Measurements from ENCODE around the gene BLID.
A peak's percentile ranks its signal among the peaks of the same experiment; 100 is the strongest.

Gene BLID, protein sequence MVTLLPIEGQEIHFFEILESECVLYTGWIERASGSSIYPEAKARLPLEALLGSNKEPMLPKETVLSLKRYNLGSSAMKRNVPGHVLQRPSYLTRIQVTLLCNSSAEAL

DNA sequence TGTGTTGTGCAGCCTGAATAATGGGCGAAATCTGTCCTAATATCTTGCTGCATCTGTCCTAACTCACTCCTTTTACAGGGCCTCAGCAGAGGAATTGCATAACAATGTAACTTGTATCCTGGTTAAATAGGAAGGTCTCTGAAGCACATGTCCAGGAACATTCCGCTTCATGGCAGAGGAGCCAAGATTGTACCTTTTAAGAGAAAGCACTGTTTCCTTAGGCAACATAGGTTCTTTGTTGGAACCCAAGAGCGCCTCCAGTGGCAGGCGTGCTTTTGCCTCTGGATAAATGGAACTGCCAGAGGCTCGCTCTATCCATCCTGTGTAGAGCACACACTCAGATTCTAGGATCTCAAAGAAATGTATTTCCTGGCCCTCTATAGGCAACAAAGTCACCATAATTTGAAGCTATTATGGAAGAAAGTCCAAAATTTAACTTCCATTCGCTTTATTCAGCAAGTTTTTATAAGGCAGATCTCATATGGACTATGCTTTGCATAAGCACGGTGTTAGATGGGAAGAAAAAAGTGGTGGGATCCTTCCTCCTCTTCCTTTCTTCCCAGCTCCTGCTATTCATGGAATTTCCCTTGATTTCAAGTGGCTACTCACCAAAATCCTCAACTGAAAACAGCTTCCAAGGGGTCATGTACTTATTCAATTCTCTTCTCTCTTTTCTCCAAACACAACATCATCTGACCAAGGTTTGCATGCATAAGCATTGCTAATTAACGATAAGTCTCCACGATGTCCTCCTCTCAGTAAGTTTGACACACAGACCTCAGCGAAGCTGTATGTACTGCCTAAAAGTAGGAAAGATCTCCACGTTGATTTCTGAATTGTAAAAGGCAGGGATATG, at the start of gene BLID:
TSS of gene BLID (minus strand) at position 692 of the 856 bp plus-strand sequence. CDS start at position 399, 293 bp downstream.
- DNase-seq (ENCODE audit: low spot score) = no peak

DNA sequence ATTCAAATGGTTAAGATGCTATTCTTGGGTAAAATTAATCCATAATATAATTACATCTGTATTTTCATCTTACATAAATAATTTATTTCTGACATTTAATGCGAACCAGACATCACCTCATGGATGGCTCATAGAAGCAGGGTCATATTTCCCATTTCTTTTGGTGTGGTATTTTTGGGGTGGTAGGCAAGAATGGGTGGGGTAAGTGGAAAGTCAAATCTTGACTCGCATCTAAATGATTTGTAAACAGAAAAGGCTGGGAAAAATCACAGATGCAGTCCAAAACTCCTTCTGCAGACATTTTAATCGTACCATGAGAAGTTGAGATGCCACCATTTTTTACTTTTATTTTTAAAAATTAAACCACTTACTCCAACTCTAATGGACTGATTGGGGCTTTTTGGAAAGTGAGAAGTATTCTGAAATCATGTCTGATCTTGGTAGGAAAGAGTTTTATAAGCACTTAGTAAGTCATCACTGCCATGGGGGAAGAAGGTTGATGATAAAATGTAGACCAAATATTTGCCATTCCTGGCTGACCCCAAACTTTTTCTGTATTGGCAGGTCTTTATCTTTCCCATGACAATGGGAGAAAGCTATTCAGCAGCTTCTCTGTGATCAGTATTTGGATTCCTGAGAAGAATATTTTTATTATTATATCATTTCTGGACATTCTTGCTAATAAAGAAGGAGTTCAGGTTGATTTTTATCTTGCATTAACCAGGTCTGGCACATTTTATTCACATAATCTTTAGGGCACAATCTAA, 47.2 kb upstream of the BLID start:
- peak; percentile 65 for DNase-seq (ENCODE audit: low spot score)

DNA sequence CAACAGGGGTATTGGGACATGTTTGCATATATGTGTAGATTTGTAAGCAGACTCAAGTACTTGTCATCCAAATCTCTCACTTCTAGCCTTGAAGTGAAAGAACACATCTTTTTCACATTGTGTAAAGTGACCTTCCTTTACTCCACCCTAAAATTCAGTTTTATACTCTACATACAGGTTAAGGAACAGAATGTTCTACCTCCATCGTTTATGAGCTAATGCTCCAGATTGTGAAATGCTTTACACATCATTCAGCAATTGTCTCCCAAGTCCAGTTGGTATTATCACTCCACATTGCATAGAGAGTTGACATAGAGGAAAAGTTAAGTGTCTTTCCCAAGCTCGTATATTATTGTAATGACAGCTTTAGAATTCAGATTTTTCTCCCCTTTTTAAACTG, 46.1 kb upstream of the BLID start:
- DNase-seq (ENCODE audit: low spot score) = no peak

DNA sequence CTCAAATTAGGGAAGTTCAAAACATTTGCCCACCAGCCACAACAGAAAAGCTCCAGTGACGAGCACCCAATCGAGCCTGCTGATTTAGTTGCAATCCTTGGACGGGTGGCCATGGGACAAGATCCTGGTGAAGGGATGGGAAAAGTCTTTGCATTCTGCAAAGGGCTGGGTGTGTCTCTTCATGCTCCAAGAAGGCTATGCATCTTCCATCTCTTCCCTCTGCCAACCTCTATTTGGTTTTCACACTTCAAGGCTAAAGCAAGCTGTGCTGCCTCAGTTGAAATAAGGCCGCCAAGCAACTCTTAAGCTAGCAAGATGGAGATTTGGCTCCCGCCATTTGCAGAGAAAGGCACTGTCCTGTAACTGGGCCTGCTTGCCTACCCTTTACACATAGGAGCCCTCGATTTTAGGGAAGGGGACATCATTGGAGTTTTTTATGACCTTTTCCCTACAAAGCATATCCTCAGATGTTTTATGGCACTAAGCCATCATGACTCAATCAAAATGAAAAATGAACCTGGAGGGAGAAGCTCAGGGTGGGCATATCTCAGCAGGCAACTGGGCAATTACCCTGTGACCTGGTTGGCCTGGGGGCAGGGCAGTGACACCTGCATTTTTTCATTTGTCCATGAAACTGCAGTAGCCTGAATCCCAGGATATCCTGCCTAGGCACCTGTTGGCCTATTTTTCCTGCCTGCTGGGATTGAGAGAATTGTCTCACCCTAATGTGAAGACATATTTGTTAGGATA, 45.0 kb upstream of the BLID start:
- DNase-seq (ENCODE audit: low spot score) = no peak

DNA sequence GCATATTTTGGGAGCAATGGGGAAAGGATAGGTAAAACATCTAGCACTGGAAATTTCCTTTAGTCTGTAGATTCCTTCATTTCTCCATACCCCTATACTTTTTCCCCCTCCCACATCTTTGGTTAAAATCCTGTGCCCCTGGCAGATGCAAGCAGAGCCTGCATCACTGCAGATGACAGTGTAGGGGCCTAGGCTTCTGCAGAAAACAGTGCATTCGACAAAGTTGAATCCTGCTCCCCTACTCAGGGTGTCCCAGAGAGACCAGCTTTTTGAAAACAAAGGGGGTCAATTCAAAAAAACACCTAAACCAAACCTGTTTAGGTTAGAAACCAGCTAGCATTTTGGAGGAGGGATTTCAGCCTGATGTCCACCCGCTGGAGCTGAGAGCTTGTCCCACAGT, 43.8 kb upstream of the BLID start:
- DNase-seq (ENCODE audit: low spot score) = no peak

DNA sequence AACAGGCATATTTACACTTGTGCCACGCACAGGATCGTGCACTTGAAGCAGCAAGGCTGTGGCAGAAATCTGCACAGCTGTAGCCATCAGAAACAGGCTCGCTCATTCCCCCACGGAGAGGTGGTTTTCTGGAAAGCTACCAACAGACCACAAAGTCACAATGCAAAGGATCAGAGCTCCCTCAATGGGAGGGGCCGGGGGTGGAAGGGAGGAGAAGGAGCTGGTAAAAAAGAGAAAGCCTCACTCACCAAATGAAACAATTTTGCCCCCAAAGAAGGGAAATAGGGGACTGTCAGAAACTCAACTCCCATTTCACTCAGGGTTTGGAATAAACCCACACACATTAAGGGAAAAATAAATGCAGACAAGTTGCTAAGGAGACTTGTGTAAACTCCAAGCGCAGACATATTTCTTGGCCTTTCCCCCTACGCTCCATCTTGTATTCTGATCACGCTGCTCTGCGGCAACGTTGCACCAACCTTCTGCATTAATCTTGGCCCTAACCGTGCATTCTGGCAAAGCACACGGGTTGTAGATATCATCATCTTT, 43.2 kb upstream of the BLID start:
- peak; percentile 27 for DNase-seq (ENCODE audit: low spot score)

DNA sequence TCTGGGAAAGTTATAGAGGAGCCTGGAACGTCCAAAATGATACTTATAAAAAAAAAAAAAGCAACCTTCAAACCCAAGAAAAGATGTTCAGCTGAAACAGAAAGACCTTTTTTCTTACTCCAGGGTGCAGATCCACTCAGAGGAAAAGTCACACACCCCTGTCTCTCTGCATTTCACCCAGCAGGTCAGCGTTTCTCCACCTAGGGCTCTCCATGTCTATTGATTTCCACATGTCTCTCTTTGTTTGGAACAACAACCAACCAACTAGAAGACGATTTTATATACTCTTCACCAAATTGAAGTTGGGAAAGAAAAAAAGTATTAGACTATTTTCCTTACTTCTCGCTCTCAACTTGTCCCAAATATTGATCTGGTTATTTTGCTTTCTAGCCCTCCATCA, 42.2 kb upstream of the BLID start:
- no peak for DNase-seq (ENCODE audit: low spot score)

DNA sequence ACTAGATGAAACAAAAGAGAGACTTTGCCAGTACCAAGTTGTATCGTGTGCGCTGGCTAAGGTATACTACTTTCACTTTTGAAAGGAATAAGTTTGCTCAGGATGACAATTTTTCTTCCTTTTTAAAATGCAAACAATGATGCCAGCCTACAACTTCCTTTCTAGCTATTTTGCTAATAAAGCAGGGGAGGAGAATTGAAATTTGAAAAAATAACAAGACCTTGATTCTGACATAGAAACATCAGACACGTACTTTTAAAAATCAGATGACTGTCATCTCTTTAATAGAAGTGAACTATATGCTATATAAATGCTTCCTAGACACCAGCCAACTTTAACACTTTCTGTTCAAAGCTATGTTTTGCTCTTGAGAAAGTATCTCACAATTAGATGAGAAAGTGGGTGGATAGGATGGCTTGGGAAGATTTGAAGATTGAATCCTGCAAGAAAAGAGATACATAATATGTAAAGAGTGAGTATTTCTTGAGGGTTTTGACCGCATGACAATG, 41.7 kb upstream of the BLID start:
- no peak for DNase-seq (ENCODE audit: low spot score)

DNA sequence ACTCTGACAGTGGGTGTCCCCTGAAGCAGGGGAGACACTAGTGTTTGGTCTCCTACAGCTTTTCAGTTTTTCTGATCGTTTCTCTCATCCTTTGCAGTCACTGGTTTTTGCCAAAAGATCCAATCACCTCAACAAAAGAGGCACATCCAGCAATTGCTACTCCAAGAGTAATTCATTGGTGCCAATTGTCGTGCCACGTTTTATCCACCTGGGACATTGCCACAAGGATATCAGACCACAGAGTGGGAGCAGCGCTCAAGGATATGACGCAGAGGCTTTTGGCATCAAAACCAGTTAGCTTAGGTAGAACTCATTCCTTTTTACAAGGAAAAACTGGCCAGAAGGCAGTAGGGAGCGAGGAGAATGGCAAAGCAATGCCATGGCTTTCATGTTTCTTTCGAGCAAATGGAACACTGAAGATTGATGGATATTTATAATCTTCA, 40.9 kb upstream of the BLID start:
- no peak for DNase-seq (ENCODE audit: low spot score)

DNA sequence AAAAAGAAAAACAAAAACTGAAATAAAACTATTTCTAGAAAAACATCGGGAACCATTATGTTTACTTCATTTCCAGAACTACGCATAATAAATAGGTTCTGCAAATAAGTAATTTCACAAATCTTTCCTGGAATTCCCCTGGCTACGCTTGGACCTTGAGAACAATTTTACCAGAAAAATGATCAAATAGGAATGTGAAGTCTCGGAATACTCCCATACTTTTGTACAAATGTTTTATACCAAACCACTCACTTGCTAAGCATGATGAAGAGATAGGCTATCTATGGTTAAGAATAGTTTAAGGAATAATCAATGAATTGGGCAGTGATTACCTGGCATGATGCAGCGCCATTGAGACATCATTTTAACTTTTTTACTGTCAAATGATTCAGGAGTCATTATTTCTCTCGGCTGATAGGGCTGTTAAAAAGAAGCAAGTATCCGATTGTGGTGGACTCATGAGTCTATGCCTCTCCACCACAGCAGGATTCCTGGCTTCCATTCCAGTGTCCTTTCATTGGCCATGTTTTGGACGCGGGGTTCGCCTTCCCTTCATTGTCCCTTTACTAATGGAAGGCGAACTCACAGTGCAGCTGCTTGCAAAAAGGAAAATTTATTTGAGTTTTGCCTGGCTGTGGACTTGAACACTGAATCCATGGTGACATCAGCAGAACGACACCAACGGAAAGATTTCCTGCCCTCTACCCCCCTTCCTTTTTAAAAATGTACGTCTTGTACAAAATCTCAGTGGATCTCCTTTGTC, 39.9 kb upstream of the BLID start:
- DNase-seq (ENCODE audit: low spot score) = no peak

DNA sequence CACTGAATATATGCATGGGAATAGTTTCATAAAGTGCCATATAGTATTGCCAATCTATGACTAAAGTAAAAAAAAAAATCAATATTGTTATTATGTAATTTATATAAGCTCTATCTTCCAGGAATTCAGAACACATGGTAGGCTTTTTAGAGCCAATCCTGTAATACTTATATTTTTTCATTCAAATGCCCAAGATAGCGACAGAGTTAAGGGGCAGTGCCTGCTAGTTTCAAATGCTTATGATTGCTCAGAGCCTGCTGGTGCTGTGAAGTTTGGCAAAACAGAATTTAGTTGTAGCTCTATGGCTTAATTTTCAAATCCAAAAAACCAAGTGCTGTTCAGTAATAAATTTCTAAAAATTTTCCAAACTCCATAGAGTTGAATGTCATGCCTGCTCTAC, 39.0 kb upstream of the BLID start:
- no peak for DNase-seq (ENCODE audit: low spot score)

DNA sequence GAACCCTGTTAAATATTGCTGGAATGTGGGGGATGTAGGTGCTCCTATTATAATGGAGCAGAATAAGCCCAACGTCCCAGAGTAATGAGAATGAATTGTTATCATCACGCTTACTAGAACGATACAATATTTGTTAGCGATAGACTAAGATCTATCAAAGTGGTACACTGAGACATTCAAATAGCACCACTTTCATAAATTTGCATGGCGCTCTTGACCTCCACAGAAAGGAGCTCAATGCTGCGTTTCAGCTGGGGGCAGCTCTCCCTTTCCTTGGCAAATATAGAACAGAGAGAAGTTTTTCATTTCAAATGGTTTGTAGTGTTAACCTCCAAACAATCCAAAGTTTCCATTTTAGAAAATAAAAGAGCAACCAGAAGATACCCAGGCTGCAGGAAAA, 38.2 kb upstream of the BLID start:
- no peak for DNase-seq (ENCODE audit: low spot score)

DNA sequence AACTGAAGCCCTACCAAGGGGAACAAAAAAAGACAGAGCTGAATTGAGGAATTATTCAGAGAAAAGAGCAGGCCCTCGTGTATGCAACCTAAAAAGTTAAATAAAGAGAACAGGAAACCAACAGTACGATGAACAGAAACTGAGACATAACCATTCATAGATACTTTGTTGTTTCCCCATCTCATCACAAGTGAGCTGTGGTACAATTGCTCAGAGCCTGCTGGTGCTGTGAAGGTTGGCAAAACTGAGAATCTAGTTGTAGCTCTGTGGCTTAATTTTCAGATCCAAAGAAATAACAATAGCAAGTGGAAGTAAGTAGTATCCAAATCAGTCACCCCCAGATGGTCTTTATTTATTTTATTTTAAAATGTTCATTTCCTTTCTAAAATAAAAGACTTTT, 37.7 kb upstream of the BLID start:
- DNase-seq (ENCODE audit: low spot score) = no peak

DNA sequence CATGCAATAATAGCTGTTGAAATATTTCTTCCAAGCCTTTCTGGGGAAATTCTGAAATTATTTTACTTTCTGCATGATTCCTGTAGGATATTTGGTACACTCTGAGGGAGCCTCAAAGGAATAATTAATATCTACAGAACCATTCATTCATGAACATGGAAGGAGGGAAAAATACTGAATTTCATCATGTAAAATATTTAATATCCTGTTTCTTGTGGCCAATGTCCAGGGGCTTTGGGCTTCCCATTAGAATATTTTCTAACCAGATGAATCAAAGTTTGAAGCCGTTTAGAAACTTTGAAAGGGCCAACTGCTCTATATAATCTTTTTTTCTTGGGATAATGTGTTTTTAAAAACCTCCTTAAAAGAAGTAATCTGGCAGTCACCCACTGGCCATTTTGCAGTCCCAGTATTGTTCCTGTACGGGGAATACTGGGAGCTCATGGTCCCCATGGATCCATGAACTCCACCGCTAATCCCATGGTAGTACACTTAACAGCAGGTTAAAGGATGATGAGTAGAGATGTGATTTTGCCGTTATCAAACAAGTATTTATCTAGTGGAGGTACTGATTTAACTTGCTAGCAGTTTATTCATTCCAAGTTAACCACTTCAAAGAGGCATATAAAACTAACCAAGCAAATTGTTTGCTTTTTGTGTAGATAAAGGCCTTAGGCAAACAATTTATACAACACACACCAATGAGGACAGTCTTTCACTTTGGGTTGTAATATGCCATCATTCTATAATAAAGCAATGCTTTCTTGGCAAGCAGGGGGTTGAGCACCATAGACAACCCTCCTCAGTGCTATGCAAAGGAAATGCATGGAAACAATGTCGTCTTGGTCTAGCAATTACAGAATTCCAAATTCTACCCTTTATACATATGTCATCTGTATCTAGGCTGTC, 34.5 kb upstream of the BLID start:
- DNase-seq (ENCODE audit: low spot score) = no peak

DNA sequence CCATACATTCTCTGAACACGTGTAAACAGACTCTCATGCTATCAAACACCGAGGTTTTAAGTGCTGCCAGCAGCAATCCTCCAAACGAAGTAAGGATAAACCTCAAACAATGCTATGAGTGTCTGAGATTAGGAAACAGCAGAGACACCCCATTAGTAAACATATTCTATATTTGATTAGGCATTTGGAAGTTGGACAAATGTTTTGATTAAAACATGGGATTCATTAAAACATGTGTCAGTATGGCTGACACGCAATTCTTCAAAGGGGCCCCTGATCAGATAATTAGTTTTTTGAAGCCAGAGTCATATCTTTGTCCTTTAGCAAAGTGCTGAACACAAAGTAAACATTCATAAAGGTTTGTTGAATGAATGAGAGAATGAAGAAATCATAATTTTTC, 33.2 kb upstream of the BLID start:
- DNase-seq (ENCODE audit: low spot score) = no peak

DNA sequence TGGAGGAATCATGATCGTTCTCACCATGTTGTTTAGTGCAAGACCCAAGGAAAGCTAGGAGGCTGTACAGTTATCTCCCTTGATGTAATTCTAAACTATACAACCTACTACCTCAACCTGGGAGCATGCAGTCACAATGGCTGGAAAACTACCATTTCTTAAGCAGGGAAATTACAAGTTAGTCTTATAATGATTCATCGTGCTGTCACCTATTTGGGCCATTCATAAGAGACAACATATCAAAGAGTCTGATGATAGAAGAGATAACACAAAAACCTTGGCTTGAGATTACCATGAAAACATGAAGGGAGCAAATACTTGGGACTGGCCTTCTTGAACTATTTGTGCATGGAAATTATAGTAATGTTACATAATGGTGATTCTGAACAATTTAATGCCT, 30.5 kb upstream of the BLID start:
- DNase-seq (ENCODE audit: low spot score) = no peak

DNA sequence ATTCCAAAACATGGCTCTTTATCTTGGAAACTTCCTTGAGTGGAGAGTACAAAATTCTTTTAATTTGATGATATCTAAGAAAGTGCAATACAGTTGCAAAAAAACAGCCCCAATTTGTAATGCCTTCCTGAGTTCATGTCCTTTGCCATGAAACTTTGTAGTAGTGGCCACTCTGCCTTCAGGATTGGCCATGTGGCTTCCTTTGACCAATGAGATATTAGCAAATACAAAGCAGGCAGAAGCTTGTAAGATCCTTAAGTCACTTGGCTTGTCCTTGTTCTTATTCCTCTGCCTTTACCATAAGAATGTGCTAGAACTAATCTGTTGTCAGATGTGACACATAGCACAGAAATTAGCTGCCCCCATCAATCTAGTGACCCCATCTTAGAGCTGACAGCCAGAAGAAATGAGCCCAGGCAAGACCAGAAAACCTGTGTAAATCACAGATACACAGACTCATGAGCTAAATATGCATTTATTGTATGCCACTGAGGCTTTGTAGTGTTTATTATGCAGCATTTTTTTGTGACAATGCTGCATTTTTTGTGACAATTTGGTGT, 29.8 kb upstream of the BLID start:
- DNase-seq (ENCODE audit: low spot score) = no peak

DNA sequence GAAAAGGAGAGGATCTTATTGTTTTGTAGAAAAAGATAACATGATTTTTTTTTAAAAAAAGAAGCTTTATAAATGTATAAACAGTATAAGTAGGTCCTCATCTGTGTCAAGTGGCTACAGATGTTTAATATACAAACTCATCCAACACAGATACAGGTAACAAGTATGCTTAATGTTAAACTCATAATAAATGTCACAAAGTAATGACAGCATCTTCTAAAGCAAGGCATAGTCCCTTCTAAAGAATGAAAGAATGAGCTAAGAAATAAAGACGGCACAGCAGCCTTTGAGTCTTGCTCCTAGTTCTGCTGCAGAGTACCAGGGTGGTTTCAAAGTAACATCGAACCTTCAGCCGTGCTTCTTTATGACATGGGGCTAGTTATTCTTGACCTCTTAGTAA, 28.7 kb upstream of the BLID start:
- no peak for DNase-seq (ENCODE audit: low spot score)

DNA sequence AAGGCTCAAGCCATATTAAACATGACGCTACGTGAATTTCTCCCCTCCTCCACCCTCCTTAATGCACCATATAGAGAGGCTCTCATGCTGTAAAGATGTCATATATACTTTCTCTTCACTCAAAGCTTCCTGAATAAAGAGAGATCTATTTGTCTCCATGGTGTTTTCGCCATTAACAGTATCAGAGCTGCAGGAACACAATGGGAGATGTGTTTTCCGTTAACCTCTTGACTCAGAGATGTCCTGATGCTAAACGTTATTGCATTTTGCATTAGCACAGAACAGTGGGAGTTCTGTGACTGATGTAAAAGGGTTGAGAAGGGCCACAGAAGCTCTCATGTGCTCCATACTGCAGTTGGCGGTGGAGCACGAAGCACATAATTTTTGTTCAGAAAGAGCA, 25.7 kb upstream of the BLID start:
- DNase-seq (ENCODE audit: low spot score) = no peak

DNA sequence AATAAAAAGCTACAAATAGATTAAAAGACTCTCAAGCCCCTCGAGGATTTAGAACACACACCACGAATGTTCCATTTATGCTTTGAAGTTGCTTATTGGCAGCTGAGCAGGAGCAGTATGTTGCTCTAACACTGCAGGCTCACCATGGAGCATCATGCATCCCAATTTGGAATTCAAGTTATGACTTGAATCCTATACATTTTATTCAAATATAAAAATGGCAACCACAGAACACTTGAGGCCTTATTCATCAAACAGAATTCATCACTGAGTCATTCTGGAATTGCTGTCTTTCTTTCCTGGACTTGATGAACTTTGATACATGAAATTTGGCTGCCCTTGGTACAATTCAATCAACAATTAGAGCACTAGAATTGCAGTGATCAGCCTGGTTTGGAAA, 24.5 kb upstream of the BLID start:
- peak; percentile 35 for DNase-seq (ENCODE audit: low spot score)

Data from GM03348 (cell line).